A549 (cell line): ENCODE results near the gene RPTOR. TPM values are rescaled to one million over a fixed set of nuclear protein-coding genes. Genes with fewer than 3 reads are reported as not detected.

ENCODE experiments used
- ATAC-seq, 2 experiments: fragments of 200-7000 bp in 1 of 2; fragments of >200 bp in 1 of 2; cut with Nextera tagmentation in 1 of 2; cut with Tn5 transposase in 1 of 2; 3 replicates each; pipeline versions ENCODE4 v1.8.0 to v1.9.1; 2018 to 2020; ENCODE audit warnings: mild to moderate bottlenecking in 1 of 2, moderate library complexity in 1 of 2
- CTCF ChIA-PET: fragments of 300-600 bp; sonication (Branson Sonifier 250); formaldehyde crosslinking; extraction: SDS; loops from one replicate; lab custom pipeline; 2021; ENCODE audit warnings: antibody characterized with exemption, inconsistent platforms; lab: Yijun Ruan, JAX
- POLR2A ChIA-PET: fragments of 350-600 bp; formaldehyde crosslinking; extraction: SDS; loops from one replicate; lab custom pipeline; 2021; ENCODE audit warnings: antibody characterized with exemption, inconsistent platforms; lab: Yijun Ruan, JAX
- DNase-seq, 2 experiments: peaks; one replicate each; pipeline versions ENCODE4 v3.0.0 to v3.0.0-alpha.2; 2011 to 2016; ENCODE audit warnings: low read depth in 1 of 2, low spot score in 1 of 2
- FAIRE-seq: peaks from 2 replicates; lab custom pipeline; 2011; peaks lifted over from hg19 to GRCh38; lab: Jason Lieb, UNC
- H3K27ac ChIP-seq, 2 experiments: fragments of >200 bp; sonication (Bioruptor Twin); formaldehyde crosslinking; 3 replicates each; pipeline ENCODE4 v1.5.1; 2016 to 2017
- H3K4me1 ChIP-seq: fragments of >200 bp; sonication (Bioruptor Twin); formaldehyde crosslinking; 3 replicates; pipeline ENCODE4 v1.6.1; 2016
- H3K4me2 ChIP-seq: fragments of >200 bp; sonication (Bioruptor Twin); formaldehyde crosslinking; 3 replicates; pipeline ENCODE4 v1.6.1; 2016
- H3K4me3 ChIP-seq: fragments of >200 bp; sonication (Bioruptor Twin); formaldehyde crosslinking; 3 replicates; pipeline ENCODE4 v1.5.1; 2016
- H3K9me3 ChIP-seq: fragments of >200 bp; sonication (Bioruptor Twin); formaldehyde crosslinking; 3 replicates; pipeline ENCODE4 v1.6.1; 2016
- CEBPB ChIP-seq, 2 experiments: fragments of >200 bp in 1 of 2; sonication (Bioruptor Twin) in 1 of 2; formaldehyde crosslinking in 1 of 2; IDR thresholded peaks; 2 replicates each; pipeline ENCODE4 v1.6.1; 2012 to 2016
- CHD2 ChIP-seq: fragments of 150-350 bp; IDR thresholded peaks from 2 replicates; pipeline ENCODE4 v1.6.1; 2014; ENCODE audit warnings: low read length; ENCODE audit not compliant: partially characterized antibody
- CHD4 ChIP-seq: fragments of 200-600 bp; sonication (generic); IDR thresholded peaks from 2 replicates; pipeline ENCODE4 v1.6.1; 2016; ENCODE audit warnings: antibody characterized with exemption, mild to moderate bottlenecking, borderline replicate concordance
- EP300 ChIP-seq, 2 experiments: fragments of >200 bp; sonication (Bioruptor Twin); formaldehyde crosslinking; IDR thresholded peaks; 2 replicates in 1 of 2; 3 replicates in 1 of 2; pipeline ENCODE4 v1.6.1; 2016 to 2017
- FOSB ChIP-seq: fragments of 250-450 bp; sonication (Bioruptor Pico); IDR thresholded peaks from 2 replicates; pipeline ENCODE4 v1.5.0; 2020; ENCODE audit warnings: mild to moderate bottlenecking, moderate library complexity
- FOSL2 ChIP-seq, 2 experiments: fragments of 450-650 bp in 1 of 2; fragments of >200 bp in 1 of 2; sonication (Bioruptor Twin) in 1 of 2; formaldehyde crosslinking; IDR thresholded peaks; 2 replicates each; pipeline versions ENCODE4 v1.5.0 to v1.6.1; 2016 to 2020; ENCODE audit warnings: mild to moderate bottlenecking in 1 of 2, moderate library complexity in 1 of 2
- FOXS1 ChIP-seq: fragments of 250-450 bp; sonication (Bioruptor Pico); IDR thresholded peaks from 2 replicates; pipeline ENCODE4 v1.5.0; 2020; ENCODE audit warnings: mild to moderate bottlenecking, moderate library complexity
- HDAC2 ChIP-seq: fragments of 200-600 bp; sonication (generic); IDR thresholded peaks from 2 replicates; pipeline ENCODE4 v1.6.1; 2016
- HES2 ChIP-seq: fragments of >200 bp; sonication (Bioruptor Twin); formaldehyde crosslinking; IDR thresholded peaks from 2 replicates; pipeline ENCODE4 v1.6.1; 2016
- HEYL ChIP-seq: fragments of 250-450 bp; sonication (Bioruptor Pico); IDR thresholded peaks from 2 replicates; pipeline ENCODE4 v1.8.0; 2021; ENCODE audit warnings: mild to moderate bottlenecking, moderate library complexity
- HMGXB4 ChIP-seq: fragments of 250-450 bp; sonication (Bioruptor Pico); IDR thresholded peaks from 2 replicates; pipeline ENCODE4 v1.5.0; 2021; ENCODE audit warnings: mild to moderate bottlenecking, moderate library complexity, borderline replicate concordance
- MAFK ChIP-seq: fragments of 450-650 bp; IDR thresholded peaks from 2 replicates; pipeline ENCODE4 v1.6.1; 2014; ENCODE audit not compliant: partially characterized antibody
- NPAS2 ChIP-seq: fragments of 250-450 bp; sonication (Bioruptor Pico); IDR thresholded peaks from 2 replicates; pipeline ENCODE4 v1.8.0; 2022; ENCODE audit warnings: mild to moderate bottlenecking, moderate library complexity, borderline replicate concordance
- PHF8 ChIP-seq: fragments of 200-600 bp; sonication (generic); IDR thresholded peaks from 2 replicates; pipeline ENCODE4 v1.6.1; 2016; ENCODE audit warnings: low read depth, mild to moderate bottlenecking, antibody characterized with exemption, moderate library complexity, borderline replicate concordance
- POLR2AphosphoS2 ChIP-seq: conservative IDR thresholded peaks from 2 replicates; pipeline ENCODE4 v1.6.1; 2012; ENCODE audit warnings: low read length, improper control_type of control experiment, inconsistent platforms
- RNF2 ChIP-seq: fragments of 200-600 bp; sonication (generic); IDR thresholded peaks from 2 replicates; pipeline ENCODE4 v1.6.1; 2016; ENCODE audit warnings: low read depth, mild to moderate bottlenecking, antibody characterized with exemption, moderate library complexity, borderline replicate concordance
- ZC3H11A ChIP-seq: fragments of 450-650 bp; IDR thresholded peaks from 2 replicates; pipeline ENCODE4 v1.6.1; 2014; ENCODE audit warnings: antibody characterized with exemption, mild to moderate bottlenecking
- ZSCAN20 ChIP-seq: fragments of 250-450 bp; sonication (Bioruptor Pico); IDR thresholded peaks from 2 replicates; pipeline ENCODE4 v1.8.0; 2022; ENCODE audit warnings: mild to moderate bottlenecking, moderate library complexity
- WGBS: methylation state at CpG from one replicate; pipeline ENCODE4 v1.1.6; 2017; ENCODE audit errors: missing lambda C conversion rate; 5-methylcytosine and 5-hydroxymethylcytosine counted together
- polyA plus RNA-seq, 4 experiments: library from polyadenylated mRNA; depleted of rRNA in 3 of 4; stranded (reverse); fragments of >200 nt; fragmentation: RNase III in 1 of 4; extraction: RNeasy Plus Mini Kit Qiagen cat#74134 plus additional on column Dnase treatment in 1 of 4; gene quantifications; 2 replicates in 3 of 4; 3 replicates in 1 of 4; pipeline ENCODE4 v1.2.3, GENCODE V29; 2011 to 2017

The RPTOR gene
- polyA plus RNA-seq, 2 of the 4 experiments (the other 2 are of a cell fraction): 10.8 to 27.1 TPM

- no peak for FAIRE-seq
- Histone ChIP-seq H3K27ac (no peak overlapping the region), H3K4me3 (no peak overlapping the region), H3K4me2 (no peak overlapping the region), H3K4me1 (peaks cover 24% of the 10 kb centered on the region), H3K9me3 (no peaks in the 10 kb centered on the region)
- 95% methylated on average over 28 of the region's 28 CpGs for WGBS
- POLR2A ChIA-PET: no interaction called here
- TF ChIP-seq EP300 (IDR thresholded peaks at IDR 0.05): no peak
- TF ChIP-seq HDAC2: no peak
- DNase-seq: no peak
- CTCF ChIA-PET: interaction anchor here (1.1 kb wide), 1 partner anchor 29 kb away, joined by 4 read pairs; no protein-coding TSS in a partner anchor
- no peak for ATAC-seq
These were observed 164.6 kb downstream of the RPTOR start for GRCh38 chr17:80709090-80709695.

GRCh38 chr17:80710714-80711302, 166.2 kb downstream of the RPTOR start:
- ChIA-PET POLR2A (no interaction called here), CTCF (interaction anchor here (0.9 kb wide), 1 partner anchor 20 kb away, joined by 3 read pairs; no protein-coding TSS in a partner anchor)
- peaks cover 10% of the 10 kb centered on the region for H3K4me1 ChIP-seq
- no peak overlapping the region for H3K4me3 ChIP-seq
- WGBS: 83% methylated on average over 4 of the region's 4 CpGs
- DNase-seq (no peak), FAIRE-seq (no peak), ATAC-seq (no peak)
- peaks cover 3% of the 10 kb centered on the region; the same call in 1 of the 3 replicates for H3K9me3 ChIP-seq
- H3K4me2 ChIP-seq: no peak overlapping the region
- no peak for TF ChIP-seq RNF2
- TF ChIP-seq ZSCAN20: no peak
- TF ChIP-seq CHD4: no peak
- no peak overlapping the region for H3K27ac ChIP-seq

- DNase-seq (no peak), FAIRE-seq (no peak), ATAC-seq (no peak)
- CTCF ChIA-PET: interaction anchor here (0.5 to 0.9 kb wide), 2 partner anchors 24 to 66 kb away, joined by 3 read pairs; no protein-coding TSS in a partner anchor
- TF ChIP-seq MAFK: peak; percentile 70
- no peak for TF ChIP-seq PHF8
- no peak overlapping the region for H3K27ac ChIP-seq
- H3K9me3 ChIP-seq: peaks cover 3% of the 10 kb centered on the region; the same call in 1 of the 3 replicates
- 91% methylated on average over 4 of the region's 4 CpGs for WGBS
- no peak overlapping the region for H3K4me2 ChIP-seq
- no peak overlapping the region for H3K4me3 ChIP-seq
- POLR2A ChIA-PET: no interaction called here
- H3K4me1 ChIP-seq: no peaks in the 10 kb centered on the region
These were observed 167.5 kb downstream of the RPTOR start for GRCh38 chr17:80712089-80712488.

GRCh38 chr17:80712606-80713005, 168.0 kb downstream of the RPTOR start:
- DNase-seq: no peak
- TF ChIP-seq HMGXB4: no peak
- no peak for TF ChIP-seq CHD2
- no peak for TF ChIP-seq ZSCAN20
- no peak for TF ChIP-seq PHF8
- TF ChIP-seq HES2: no peak
- TF ChIP-seq FOSB (CRISPR knock-in tag): no peak
- TF ChIP-seq HEYL (CRISPR knock-in tag): no peak
- no peak for TF ChIP-seq FOXS1 (CRISPR knock-in tag)
- no peak for TF ChIP-seq POLR2AphosphoS2
- no peak for TF ChIP-seq FOSL2 (IDR thresholded peaks at IDR 0.05)
- no peak for TF ChIP-seq FOSL2 (CRISPR knock-in tag; IDR thresholded peaks at IDR 0.05)
- no peak for TF ChIP-seq ZC3H11A
- no peak for TF ChIP-seq CEBPB (IDR thresholded peaks at IDR 0.05)
- TF ChIP-seq EP300 (IDR thresholded peaks at IDR 0.05): no peak
- no peak for TF ChIP-seq NPAS2 (CRISPR knock-in tag)
- H3K27ac ChIP-seq: no peak overlapping the region
- ChIA-PET POLR2A (no interaction called here), CTCF (interaction anchor here (0.5 to 0.9 kb wide), 2 partner anchors 25 to 65 kb away, joined by 3 read pairs; no protein-coding TSS in a partner anchor)
- H3K4me1 ChIP-seq: no peaks in the 10 kb centered on the region
- H3K4me2 ChIP-seq: no peak overlapping the region
- peak; percentile 13 for FAIRE-seq
- H3K9me3 ChIP-seq: peaks cover 3% of the 10 kb centered on the region; the same call in 1 of the 3 replicates
- WGBS: 92% methylated on average over 8 of the region's 8 CpGs
- no peak overlapping the region for H3K4me3 ChIP-seq
- no peak for ATAC-seq
